ENCODE results near the gene MVD.

The MVD gene

DNA sequence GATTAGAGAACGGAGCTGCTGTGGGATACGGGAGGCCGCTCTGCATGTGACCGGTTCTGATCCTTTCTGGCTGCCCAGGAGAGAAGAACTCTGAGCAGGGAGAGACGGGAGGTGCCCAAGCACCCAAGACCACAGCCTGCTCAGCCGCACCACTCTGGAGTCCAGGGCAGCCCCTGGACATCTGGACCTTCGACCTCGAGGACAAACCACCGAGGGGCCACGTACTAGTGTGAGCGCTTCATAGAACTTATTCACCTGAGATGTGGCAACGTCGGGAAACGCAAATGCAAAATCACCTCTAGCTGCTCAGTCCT is 37.4 kb upstream of the MVD start:
- DNase-seq (ENCODE audit: low spot score) = no peak
- TF ChIP-seq, protein P1, sequence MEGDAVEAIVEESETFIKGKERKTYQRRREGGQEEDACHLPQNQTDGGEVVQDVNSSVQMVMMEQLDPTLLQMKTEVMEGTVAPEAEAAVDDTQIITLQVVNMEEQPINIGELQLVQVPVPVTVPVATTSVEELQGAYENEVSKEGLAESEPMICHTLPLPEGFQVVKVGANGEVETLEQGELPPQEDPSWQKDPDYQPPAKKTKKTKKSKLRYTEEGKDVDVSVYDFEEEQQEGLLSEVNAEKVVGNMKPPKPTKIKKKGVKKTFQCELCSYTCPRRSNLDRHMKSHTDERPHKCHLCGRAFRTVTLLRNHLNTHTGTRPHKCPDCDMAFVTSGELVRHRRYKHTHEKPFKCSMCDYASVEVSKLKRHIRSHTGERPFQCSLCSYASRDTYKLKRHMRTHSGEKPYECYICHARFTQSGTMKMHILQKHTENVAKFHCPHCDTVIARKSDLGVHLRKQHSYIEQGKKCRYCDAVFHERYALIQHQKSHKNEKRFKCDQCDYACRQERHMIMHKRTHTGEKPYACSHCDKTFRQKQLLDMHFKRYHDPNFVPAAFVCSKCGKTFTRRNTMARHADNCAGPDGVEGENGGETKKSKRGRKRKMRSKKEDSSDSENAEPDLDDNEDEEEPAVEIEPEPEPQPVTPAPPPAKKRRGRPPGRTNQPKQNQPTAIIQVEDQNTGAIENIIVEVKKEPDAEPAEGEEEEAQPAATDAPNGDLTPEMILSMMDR (IDR thresholded peaks at IDR 0.05; ENCODE audit: extremely low read depth, missing control alignments) = no peak

DNA sequence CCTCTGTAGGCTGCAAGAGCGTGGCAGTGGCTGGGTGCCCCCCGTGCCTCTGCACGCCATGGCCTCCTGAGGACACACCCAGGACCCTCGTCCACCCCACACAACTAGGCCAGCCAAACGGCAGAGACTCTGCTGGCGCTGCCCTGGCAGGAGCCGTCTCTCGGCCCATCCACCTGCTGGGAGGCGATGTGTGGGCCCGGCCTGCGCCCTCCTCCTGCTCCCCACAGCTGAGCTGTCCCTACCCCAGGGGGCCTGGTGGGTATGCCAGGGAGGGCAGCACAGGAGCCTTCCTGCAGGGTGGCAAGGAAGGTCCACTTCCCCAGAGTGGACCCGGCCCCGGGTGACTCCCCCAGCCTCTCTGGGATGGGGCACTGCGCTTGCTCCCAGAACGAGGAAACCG is 36.3 kb upstream of the MVD start:
- TF ChIP-seq, protein P1 (IDR thresholded peaks at IDR 0.05; ENCODE audit: extremely low read depth, missing control alignments) = no peak
- no peak for DNase-seq (ENCODE audit: low spot score)

DNA sequence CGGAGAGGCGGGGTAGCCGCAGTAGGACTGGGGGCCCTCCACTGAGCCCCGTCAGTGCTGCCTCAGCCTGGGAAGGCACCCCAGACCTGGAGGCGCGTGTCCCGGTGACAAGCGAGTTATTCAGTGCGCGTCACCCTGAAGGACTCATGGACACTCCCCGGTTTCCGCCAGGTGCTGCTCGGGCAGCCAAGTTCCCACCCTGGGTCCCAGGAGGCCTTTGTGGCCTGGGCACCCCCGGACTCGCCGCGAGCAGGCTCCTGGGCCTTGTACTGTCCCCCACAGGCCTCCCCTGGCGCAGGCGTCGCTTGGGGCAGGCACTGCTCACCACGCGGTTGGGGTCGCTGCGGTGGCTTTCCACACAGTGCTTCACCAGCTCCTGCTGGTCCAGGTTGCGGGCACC is 35.8 kb upstream of the MVD start:
- TF ChIP-seq, protein P1 (IDR thresholded peaks at IDR 0.05; ENCODE audit: extremely low read depth, missing control alignments) = no peak
- no peak for DNase-seq (ENCODE audit: low spot score)

DNA sequence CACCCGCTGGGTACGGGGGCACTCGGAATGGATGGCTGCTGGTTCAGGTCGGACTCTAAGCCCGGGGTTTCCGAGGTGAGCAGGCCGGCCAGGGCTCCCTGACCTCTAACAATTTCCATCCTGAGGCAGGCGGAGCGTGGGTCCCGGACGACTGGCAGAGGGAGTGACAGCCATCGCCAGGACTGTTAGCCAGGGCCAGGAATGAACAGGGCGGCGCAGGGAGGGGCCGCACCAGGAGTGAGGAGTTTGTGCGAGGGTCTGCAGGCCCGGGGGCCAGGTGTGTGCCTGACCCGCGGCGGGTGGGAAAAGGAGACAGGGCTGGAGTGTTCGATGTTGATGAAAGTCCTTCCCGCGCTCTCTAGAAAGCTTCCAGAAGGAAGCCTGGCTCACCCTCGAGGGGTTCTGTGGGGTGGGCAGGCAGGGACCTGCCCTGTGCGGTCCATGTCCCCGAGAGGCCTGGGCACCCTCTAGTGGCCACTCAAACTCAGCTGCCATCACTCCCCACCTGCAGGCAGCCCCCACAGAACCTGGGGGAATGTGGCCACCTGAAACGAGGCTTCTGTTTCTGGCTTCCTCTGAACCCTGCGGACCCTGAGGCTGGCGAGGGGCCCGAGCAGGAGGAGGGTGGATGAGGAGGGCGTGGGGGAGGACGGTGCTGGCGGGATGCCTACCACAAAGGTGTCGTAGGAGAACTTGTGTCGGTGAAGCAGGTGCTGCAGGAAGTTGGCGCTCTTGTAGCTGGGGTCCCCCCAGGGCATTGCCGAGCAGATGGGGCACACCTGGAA is 35.1 kb upstream of the MVD start:
- DNase-seq (ENCODE audit: low spot score) = no peak
- TF ChIP-seq, protein P1 (IDR thresholded peaks at IDR 0.05; ENCODE audit: extremely low read depth, missing control alignments) = no peak

DNA sequence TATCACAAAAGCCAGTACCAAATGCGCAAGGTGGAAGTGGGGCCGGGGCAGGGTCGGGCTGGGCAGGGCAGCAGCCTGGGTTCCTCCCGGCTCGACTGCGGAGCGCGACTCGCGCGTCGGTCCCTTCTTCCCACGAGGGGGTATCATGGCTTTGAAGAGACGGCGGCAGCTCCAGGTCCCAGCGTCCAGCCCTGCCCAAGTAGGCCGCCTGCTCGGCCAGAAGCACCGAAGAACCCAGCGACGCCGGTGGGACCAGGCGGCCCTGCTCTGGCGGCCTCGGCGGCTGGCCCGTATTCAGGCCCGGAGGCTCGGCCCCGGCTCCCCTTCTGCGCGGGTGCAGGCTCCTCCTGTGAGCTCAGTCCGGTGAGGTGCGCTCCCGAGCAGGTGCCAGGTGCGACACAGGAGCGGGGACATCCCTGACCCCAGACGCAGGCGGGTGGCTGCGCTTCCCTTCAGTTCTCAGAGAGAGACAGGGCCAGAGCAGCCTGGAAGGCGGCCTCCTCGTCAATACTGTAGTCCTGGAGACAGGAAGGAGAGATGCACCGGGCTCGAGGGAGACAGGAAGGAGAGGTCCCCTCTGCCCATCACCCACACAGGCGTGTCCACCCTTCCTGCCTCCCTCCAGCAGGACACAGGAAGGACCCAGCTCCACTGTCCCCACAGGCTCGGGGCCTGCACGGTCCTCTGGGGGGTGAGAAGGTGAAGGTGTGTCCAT is 34.4 kb upstream of the MVD start:
- no peak for DNase-seq (ENCODE audit: low spot score)
- TF ChIP-seq, protein P1 (IDR thresholded peaks at IDR 0.05; ENCODE audit: extremely low read depth, missing control alignments) = no peak

DNA sequence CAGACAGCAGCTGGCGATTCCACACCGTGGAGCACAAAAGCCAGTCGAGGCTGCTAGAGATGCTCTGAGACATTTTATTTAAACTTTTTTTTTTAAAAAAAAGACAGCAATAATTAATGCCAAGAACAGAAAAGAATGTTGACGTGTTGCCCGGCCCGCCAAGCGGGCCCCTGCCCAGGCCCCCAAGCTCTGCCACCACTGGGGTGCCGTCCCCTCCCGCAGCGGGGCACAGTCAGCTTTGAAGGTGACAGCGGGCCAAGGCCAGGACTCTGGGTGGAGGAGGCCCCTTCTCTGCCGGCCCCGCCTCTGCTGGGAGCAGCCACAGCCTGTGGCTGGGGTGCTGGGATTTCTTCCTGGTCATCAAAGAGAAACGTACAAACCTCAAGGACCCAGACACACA is 33.5 kb upstream of the MVD start:
- DNase-seq (ENCODE audit: low spot score) = no peak
- TF ChIP-seq, protein P1 (IDR thresholded peaks at IDR 0.05; ENCODE audit: extremely low read depth, missing control alignments) = no peak

DNA sequence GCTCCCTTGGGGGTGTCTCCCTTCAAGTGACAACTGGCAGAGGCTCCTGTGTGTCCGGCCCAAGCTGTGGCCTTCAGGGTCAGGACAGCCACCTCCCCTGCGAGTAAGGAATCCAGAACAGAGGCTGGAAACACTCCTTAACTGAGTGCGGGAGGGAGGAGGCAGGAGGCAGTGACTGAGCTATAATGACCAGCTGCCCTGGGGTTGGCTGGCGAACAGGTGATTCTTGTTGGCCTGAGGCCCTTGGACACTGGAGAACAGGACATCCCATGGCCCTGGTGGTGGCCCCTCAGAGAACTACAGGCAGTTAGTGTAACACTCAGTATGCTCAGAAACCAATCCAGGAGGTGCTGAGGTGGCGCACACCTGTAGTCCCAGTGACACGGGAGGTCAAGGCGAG is 32.9 kb upstream of the MVD start:
- TF ChIP-seq, protein P1 (IDR thresholded peaks at IDR 0.05; ENCODE audit: extremely low read depth, missing control alignments) = no peak
- no peak for DNase-seq (ENCODE audit: low spot score)
